GM10266 (cell line): Measurements from ENCODE around the gene PSPC1.

Source experiments
- DNase-seq: peaks from one replicate; pipeline ENCODE4 v3.0.0; 2012; ENCODE audit errors: extremely low spot score
- TF ChIP-seq, protein P1 (sequence below): IDR thresholded peaks from 2 replicates; pipeline ENCODE4 v1.5.1; 2012; ENCODE audit warnings: mild to moderate bottlenecking, low read depth; ENCODE audit not compliant: control insufficient read depth, insufficient read depth; ENCODE audit errors: missing control alignments

The PSPC1 gene

GRCh38 chr13:19674898-19675297, 107.8 kb downstream of the PSPC1 start:
- no peak for DNase-seq
- TF ChIP-seq, protein P1, sequence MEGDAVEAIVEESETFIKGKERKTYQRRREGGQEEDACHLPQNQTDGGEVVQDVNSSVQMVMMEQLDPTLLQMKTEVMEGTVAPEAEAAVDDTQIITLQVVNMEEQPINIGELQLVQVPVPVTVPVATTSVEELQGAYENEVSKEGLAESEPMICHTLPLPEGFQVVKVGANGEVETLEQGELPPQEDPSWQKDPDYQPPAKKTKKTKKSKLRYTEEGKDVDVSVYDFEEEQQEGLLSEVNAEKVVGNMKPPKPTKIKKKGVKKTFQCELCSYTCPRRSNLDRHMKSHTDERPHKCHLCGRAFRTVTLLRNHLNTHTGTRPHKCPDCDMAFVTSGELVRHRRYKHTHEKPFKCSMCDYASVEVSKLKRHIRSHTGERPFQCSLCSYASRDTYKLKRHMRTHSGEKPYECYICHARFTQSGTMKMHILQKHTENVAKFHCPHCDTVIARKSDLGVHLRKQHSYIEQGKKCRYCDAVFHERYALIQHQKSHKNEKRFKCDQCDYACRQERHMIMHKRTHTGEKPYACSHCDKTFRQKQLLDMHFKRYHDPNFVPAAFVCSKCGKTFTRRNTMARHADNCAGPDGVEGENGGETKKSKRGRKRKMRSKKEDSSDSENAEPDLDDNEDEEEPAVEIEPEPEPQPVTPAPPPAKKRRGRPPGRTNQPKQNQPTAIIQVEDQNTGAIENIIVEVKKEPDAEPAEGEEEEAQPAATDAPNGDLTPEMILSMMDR, result no peak

- no peak for DNase-seq
- TF ChIP-seq, protein P1, result no peak
Observed at GRCh38 chr13:19673473-19674430, 109.0 kb downstream of the PSPC1 start.

GRCh38 chr13:19672990-19673389, 109.8 kb downstream of the PSPC1 start:
- DNase-seq, result no peak
- TF ChIP-seq, protein P1, result no peak

DNA sequence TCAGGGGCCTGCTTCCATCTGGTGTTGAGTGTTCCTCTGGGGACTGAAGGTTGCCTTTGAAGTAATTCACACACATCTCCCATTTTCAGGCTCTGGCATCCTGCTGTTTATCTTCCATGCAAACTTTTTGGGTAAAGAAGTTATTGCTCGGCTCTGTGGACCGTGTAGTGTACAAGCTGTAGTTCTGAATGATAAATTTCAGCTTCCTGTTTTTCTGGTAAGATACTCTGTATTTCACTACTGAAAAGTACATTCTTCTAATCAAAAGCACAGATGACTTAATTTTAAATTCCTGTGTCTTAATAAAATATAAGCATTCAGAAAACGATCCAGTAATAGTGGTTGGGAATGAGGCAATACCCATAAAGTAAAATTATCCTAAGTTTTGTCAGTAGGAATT, 112.6 kb downstream of the PSPC1 start:
- TF ChIP-seq, protein P1, result no peak
- no peak for DNase-seq

GRCh38 chr13:19668778-19669177, 114.0 kb downstream of the PSPC1 start:
- TF ChIP-seq, protein P1, result no peak
- DNase-seq, result no peak

- TF ChIP-seq, protein P1, result no peak
- no peak for DNase-seq
Observed at GRCh38 chr13:19665427-19665859, 117.3 kb downstream of the PSPC1 start.
